Adrenal gland (tissue), 12 donors: Measurements from ENCODE around the gene TM9SF1. TPM values are rescaled to one million over a fixed set of nuclear protein-coding genes. Genes with fewer than 3 reads are reported as not detected.

Experiments used
- DNase-seq, 7 donors: peaks; one replicate each; pipeline ENCODE4 v3.0.0-alpha.2; 2019 to 2020
- H3K27ac ChIP-seq, 5 donors: fragments of 200-600 bp; sonication (generic) in 4 of 5; 1 replicate in 3 of 5; 2 replicates in 2 of 5; pipeline versions ENCODE4 v1.5.1 to v1.8.0; 2016 to 2020; ENCODE audit warnings: mild to moderate bottlenecking in 1 of 5
- H3K27me3 ChIP-seq: fragments of 200-600 bp; 2 replicates; pipeline ENCODE4 v1.8.0; 2021
- H3K36me3 ChIP-seq, 2 donors: fragments of 200-600 bp; replicated peaks in 1 of 2; 1 replicate in 1 of 2; 2 replicates in 1 of 2; pipeline versions ENCODE4 v1.5.1 to v1.8.0; 2018 to 2022
- H3K4me1 ChIP-seq, 2 donors: fragments of 200-600 bp; replicated peaks in 1 of 2; 1 replicate in 1 of 2; 2 replicates in 1 of 2; pipeline versions ENCODE4 v1.5.1 to v1.8.0; 2018 to 2021
- H3K4me3 ChIP-seq, 4 donors: fragments of 200-600 bp; sonication (generic) in 3 of 4; one replicate each; pipeline ENCODE4 v1.5.1; 2016 to 2018
- H3K9me3 ChIP-seq, 3 donors: fragments of 200-600 bp; sonication (generic) in 1 of 3; replicated peaks in 1 of 3; 1 replicate in 2 of 3; 2 replicates in 1 of 3; pipeline versions ENCODE4 v1.5.1 to v1.8.0; 2016 to 2021
- POLR2A ChIP-seq, 2 donors: fragments of 450-650 bp; IDR thresholded peaks; one replicate each; pipeline ENCODE4 v1.6.1; 2017; ENCODE audit warnings: antibody characterized with exemption in 2 of 2, mild to moderate bottlenecking in 2 of 2, moderate library complexity in 1 of 2
- WGBS, 4 donors: extraction: QIAGEN DNeasy Blood & Tissue Kit in 2 of 4; methylation state at CpG; one replicate each; pipeline versions ENCODE4 v1.1.5 to v1.1.7; 2013 to 2017; 5-methylcytosine and 5-hydroxymethylcytosine counted together
- intact Hi-C, 2 donors: fragments of 100-400 bp; cut with DNase I; formaldehyde crosslinking; loops; one replicate each; pipeline versions ENCODE4 v1.14.1 to v1.15.0; 2022 to 2023
- polyA plus RNA-seq, 3 donors: library from polyadenylated mRNA; stranded (reverse); fragments of 200-250 nt in 2 of 3; fragments of 350-450 nt in 1 of 3; fragmentation: Illumina TruSeq in 1 of 3; extraction: RNeasy Lipid Tissue Mini Kit (QIAGEN cat#74804) in 1 of 3; gene quantifications; one replicate each; pipeline ENCODE4 v1.2.3, GENCODE V29; 2013 to 2014
- total RNA-seq, 9 donors: library from RNA; depleted of rRNA in 4 of 9; stranded (reverse); fragments of >200 nt in 4 of 9; fragments of 120-200 nt in 1 of 9; fragmentation: NEBNext Ultra II Directional in 1 of 9; extraction: Animal tissue kit (Norgen Biotek cat#: 25700) in 1 of 9; gene quantifications; one replicate each; pipeline versions ENCODE4 v1.1.0 to v1.2.4, GENCODE V29; 2013 to 2023
- TF ChIP-seq, protein P1 (sequence below), 6 experiments: fragments of 450-650 bp in 4 of 6; fragments of 200-600 bp in 2 of 6; sonication (generic) in 1 of 6; IDR thresholded peaks; 1 replicate in 5 of 6; 2 replicates in 1 of 6; pipeline versions ENCODE4 v1.5.1 to v1.8.0; 2016 to 2021; ENCODE audit warnings: antibody characterized with exemption in 6 of 6, mild to moderate bottlenecking in 2 of 6, moderate library complexity in 1 of 6
- donor health status: healthy with polysubstance abuse.
- donor health status: Bipolar disorder and iron deficiency.
- donor health status: DM: yes; HTN: yes; CAD: no.
- donor health status: DM: no; HTN: no; CAD: no.
- donor health status: DM: no; HTN: no; CAD: no.
- donor health status: DM: yes; HTN: yes; CAD: no.

Gene TM9SF1
- total and polyA plus RNA-seq, 12 donors = 43.7 to 123 (median 86.6) TPM

DNA sequence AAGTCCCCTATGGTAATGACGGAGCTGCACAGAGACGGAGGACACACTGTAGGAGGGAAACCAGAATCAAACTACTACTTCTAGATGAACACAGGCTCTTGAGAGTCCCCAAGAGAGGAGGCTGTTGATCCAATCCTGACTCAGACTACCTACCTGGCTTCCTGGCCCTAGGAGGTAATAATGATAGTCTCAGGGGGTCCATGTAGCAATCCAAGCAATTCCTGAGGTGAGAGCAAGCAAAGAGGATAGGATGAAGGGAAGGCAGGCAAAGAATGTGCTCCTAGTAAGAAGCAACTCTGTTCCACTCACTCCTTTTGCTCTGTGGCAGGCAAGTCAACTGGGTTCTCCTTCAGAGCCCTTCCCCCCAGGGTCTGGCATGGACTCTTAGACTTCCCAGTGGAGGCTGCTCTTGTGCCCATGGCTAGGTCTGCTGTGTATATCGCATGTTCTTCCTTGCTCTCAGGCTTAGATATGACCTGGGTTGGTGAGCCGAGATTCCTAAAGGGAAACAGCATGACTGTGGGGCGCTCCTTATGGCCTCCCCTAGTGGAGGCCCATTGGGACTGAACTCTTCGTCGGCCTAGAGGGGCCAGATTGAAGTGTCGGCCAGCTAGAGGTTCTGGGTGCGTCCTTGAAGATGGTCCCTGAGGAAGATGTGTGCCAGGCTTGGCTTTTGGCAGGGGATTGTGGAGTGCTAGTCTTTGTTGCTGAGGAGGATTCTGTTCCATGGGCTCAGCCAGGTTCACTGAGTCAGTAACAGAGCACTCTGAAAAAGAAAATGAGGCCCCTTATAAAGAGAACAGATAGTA is 45.1 kb upstream of the TM9SF1 start:
- H3K36me3 ChIP-seq = peaks cover 0 to 58% of the 10 kb centered on the region in 2 donors
- DNase-seq = peak in 2 of 7 donors; percentile 21 to 39
- peak overlapping the region in 1 of 4 donors; percentile 78 for H3K4me3 ChIP-seq
- H3K27ac ChIP-seq = peak overlapping the region in 3 of 5 donors; percentile 95 to 99 (median 99)
- no peaks in the 10 kb centered on the region for H3K9me3 ChIP-seq
- intact Hi-C loops = loop anchor here in 1 of 2 donors (10.0 kb wide), 1 partner anchor 64 kb away; the partner anchor contains the start of gene CIDEB
- no peak for TF ChIP-seq POLR2A (IDR thresholded peaks at IDR 0.05)
- TF ChIP-seq, protein P1, sequence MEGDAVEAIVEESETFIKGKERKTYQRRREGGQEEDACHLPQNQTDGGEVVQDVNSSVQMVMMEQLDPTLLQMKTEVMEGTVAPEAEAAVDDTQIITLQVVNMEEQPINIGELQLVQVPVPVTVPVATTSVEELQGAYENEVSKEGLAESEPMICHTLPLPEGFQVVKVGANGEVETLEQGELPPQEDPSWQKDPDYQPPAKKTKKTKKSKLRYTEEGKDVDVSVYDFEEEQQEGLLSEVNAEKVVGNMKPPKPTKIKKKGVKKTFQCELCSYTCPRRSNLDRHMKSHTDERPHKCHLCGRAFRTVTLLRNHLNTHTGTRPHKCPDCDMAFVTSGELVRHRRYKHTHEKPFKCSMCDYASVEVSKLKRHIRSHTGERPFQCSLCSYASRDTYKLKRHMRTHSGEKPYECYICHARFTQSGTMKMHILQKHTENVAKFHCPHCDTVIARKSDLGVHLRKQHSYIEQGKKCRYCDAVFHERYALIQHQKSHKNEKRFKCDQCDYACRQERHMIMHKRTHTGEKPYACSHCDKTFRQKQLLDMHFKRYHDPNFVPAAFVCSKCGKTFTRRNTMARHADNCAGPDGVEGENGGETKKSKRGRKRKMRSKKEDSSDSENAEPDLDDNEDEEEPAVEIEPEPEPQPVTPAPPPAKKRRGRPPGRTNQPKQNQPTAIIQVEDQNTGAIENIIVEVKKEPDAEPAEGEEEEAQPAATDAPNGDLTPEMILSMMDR (IDR thresholded peaks at IDR 0.05) = no peak
- 77 to 87% (median 83%) methylated on average over 3 to 9 of the region's 9 CpGs for WGBS, 4 donors
- H3K4me1 ChIP-seq = peaks cover 26 to 45% of the 10 kb centered on the region in 2 donors
- no peaks in the 10 kb centered on the region for H3K27me3 ChIP-seq

DNA sequence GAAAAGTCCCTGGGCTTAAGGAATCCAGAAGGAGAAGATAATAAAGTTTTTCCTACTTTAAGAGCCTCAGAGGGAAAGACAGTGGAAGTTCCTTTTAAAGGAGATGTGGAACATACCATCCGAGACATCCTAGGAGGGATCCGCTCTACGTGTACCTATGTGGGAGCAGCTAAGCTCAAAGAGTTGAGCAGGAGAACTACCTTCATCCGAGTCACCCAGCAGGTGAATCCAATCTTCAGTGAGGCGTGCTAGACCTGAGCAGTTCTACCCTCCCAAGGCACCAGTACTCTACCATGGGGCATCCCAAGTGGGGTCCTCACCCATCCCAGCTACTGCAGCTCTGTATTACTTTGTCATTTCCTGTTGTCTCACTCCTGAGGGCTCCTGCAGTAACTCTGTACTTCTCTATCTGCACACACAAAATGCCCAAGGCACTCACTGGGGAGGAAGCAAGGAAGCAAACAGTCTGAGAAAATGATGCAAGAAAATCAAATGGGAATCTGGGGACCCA is 43.3 kb upstream of the TM9SF1 start:
- intact Hi-C loops = loop anchor here in 1 of 2 donors (5.0 kb wide), 1 partner anchor 204 kb away; the partner anchor contains the start of gene SDR39U1
- Histone ChIP-seq H3K36me3 (peaks cover 0 to 64% of the 10 kb centered on the region in 2 donors), H3K4me1 (peaks cover 38 to 63% of the 10 kb centered on the region in 2 donors), H3K4me3 (no peak overlapping the region), H3K9me3 (no peaks in the 10 kb centered on the region), H3K27ac (peak overlapping the region in 1 of 5 donors; percentile 99), H3K27me3 (no peaks in the 10 kb centered on the region)
- 86 to 96% (median 92%) methylated on average over 4 to 5 of the region's 5 CpGs for WGBS, 4 donors
- TF ChIP-seq, protein P1 (IDR thresholded peaks at IDR 0.05) = no peak
- TF ChIP-seq POLR2A (IDR thresholded peaks at IDR 0.05) = no peak
- DNase-seq = peak in 2 of 7 donors; percentile 12 to 43

DNA sequence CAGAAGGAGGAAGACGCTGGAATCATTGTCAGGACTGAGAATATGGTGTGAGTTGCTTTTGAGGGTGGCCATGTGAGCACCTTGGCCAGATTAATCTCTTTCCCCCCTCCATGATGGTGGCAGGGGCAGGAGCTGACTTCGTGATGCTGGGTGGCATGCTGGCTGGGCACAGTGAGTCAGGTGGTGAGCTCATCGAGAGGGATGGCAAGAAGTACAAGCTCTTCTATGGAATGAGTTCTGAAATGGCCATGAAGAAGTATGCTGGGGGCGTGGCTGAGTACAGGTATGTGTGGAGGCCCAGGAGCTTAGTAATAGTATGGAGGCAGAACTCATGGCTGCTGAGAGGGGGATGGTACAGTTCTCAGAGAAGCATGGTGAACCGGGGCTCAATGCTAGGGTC is 42.9 kb upstream of the TM9SF1 start:
- H3K36me3 ChIP-seq = peaks cover 0 to 64% of the 10 kb centered on the region in 2 donors
- peak in 3 of 7 donors; percentile 31 to 59 (median 43) for DNase-seq
- TF ChIP-seq, protein P1 (IDR thresholded peaks at IDR 0.05) = no peak
- TF ChIP-seq POLR2A (IDR thresholded peaks at IDR 0.05) = no peak
- WGBS, 4 donors = 79 to 84% (median 82%) methylated on average over 5 of the region's 5 CpGs
- no peak overlapping the region for H3K4me3 ChIP-seq
- H3K4me1 ChIP-seq = peaks cover 39 to 67% of the 10 kb centered on the region in 2 donors
- peak overlapping the region in 2 of 5 donors; percentile 20 to 40 for H3K27ac ChIP-seq
- H3K27me3 ChIP-seq = no peaks in the 10 kb centered on the region
- no peaks in the 10 kb centered on the region for H3K9me3 ChIP-seq
- intact Hi-C loops = loop anchor here in 1 of 2 donors (5.0 kb wide), 1 partner anchor 204 kb away; the partner anchor contains the start of gene SDR39U1

DNA sequence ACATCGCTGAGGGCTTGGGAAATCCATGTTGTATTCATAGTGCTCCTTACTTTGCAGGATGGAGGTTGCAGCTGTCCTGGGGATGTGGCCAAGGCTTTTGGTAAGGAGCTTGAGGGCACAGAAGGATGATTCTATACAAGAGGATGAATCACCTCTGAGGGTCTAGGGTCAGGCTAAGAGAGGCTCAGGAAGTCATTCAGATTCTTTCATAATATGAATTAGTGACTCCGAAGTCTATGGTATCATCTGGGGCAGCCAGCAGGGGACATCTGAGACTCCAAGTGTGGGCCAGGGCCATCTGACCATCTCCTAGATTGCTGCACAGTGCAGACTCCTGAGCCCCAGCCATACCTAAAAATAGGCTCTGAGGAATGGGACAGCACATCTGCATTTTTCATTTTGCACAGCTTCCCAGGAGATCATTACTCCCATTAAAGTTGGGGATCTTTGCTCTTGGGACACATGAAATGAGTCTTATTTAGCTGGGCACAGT is 42.3 kb upstream of the TM9SF1 start:
- 92 to 95% (median 94%) methylated on average over 2 of the region's 2 CpGs for WGBS, 4 donors
- Histone ChIP-seq H3K27ac (no peak overlapping the region), H3K36me3 (peaks cover 0 to 64% of the 10 kb centered on the region in 2 donors), H3K4me3 (no peak overlapping the region), H3K4me1 (peaks cover 39 to 68% of the 10 kb centered on the region in 2 donors), H3K9me3 (no peaks in the 10 kb centered on the region), H3K27me3 (no peaks in the 10 kb centered on the region)
- TF ChIP-seq POLR2A (IDR thresholded peaks at IDR 0.05) = no peak
- TF ChIP-seq, protein P1 (IDR thresholded peaks at IDR 0.05) = no peak
- peak in 2 of 7 donors; percentile 16 to 47 for DNase-seq
- intact Hi-C loops = loop anchor here in 1 of 2 donors (5.0 kb wide), 1 partner anchor 205 kb away; the partner anchor contains the start of gene SDR39U1
